Islet precursor cell (in vitro differentiated cells): Measurements from ENCODE around the gene ILDR2.
A peak's percentile ranks its signal among the peaks of the same experiment; 100 is the strongest.

Experiments
- DNase-seq: peaks from one replicate; pipeline ENCODE4 v3.0.0-alpha.2; 2018

The ILDR2 gene

DNA sequence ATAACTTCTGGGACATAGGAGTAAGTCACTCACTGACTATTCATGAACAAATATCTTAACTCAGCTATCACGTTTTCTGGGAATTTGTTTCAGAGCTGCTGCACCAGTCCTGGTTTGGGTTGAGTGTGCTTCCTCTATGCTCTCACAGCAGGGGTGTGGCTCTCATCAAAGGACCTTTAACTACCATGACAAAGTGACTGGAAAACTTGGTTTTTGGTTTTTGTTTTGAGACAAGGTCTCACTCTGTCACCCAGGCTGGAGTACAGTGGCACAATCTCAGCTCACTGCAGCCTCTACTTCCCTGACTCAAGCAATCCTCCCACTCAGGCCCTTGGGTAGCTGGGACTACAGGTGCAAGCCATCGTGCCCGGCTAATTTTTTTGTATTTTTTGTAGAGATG is 4.1 kb downstream of the ILDR2 start:
- no peak for DNase-seq

DNA sequence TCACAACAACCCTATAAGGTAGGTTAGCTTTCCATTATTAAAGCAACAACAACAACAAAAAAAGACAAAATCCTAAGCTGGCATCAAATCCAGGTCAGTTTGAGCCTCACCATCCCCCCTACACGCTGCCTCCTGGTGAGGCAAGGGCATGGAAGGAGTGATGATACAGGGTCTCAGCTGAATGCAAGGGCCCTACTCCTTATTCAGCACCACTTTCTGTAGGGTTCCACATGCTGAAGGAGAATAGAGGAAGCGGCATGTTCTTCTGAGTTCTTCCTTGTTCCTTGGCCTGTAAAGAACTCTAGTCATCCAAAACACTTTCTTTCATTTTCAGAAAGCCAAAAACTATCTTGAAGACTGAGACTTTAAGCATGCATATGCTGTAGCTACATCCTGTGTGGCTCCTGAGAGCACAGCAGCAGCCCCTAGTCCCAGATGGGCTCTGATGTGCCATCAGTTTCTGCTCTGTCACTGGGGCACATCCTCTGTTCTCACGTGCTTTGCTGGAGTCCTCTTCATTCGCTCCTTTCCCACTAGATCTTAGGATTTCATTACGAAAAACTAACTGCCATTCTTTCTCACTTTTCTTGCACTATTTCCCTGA is 6.2 kb downstream of the ILDR2 start:
- DNase-seq = no peak

DNA sequence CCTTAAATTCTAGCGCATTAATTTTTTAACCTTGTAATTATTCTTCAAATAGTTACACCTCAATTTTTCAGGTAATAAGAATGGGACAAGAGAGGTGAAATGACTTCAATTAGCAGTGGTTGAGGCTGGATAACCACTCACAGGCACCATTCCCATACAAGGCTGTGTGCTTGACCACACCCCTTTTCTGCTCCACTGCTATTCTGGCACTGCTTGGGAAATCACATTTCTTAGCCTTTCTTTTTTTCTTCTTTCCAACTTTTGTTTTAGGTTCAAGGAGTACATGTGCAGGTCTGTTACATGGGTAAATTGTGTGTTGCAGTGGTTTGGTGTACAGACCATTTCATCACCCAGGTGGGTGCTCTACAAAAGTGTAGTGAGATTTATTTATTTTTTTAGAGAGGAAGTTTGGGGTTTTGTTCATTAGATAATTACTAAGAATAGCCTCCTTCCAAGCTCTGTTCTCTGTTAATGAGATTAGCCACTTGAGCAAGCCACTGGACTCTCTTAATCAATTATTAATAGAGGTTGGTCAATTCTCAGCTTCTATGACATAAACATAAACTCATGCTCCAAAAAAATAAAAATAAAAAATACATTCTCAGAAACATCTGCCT is 14.4 kb downstream of the ILDR2 start:
- no peak for DNase-seq

DNA sequence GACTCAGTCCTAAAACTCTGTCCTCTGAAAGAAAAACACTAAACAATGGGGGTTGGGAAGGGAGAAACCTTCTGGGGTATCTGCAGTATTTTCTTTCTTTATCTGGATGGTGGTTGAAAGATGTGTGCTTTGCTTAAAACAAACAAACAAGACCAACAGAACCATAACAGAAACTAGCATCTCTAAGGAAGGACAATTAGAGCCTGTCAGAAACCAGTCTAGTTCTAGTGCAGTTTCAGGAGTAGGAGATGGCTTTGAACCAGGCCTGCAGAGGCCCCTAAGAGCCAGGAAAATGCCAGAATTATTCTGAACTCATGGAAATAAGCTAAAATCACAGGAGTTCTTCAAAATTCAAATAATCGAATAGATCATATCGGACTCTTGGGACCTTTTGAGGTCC is 18.5 kb downstream of the ILDR2 start:
- DNase-seq = no peak

DNA sequence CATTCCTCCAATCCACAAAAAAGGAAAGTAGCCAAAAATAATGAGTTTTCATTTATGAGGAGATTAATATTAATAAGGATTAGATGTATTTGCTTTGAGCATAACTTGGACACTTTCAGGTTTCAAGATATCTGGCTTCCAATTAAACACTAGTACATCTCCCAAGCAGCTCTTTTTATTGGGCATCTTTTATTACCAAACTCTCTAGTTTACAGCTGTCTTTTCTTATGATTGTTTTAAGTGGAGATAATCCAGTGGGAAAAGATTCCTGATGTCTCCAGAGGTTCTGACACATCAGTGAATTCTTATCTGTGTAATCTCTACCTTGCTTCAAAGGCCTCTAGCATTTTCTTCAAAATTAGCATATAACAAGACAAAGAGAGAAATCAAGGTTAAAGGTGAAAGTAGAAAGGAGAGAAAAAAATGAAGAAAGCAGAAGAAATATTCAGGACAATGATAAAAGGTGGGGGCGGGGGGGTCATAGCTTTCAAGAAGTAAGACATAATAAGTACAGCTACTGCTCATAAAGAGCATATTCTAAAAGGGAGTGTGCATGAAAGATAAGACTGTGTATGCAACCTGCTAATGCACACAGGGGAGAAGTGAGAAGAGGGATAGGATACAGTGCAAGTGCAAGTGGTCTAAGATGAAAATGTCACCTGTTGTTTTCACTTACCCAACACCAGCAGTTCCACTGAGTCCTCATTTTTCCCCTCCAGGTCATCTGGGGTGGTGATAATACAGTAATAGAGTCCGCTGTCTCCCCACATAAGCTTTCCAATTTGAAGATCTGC is 19.1 kb downstream of the ILDR2 start:
- no peak for DNase-seq

DNA sequence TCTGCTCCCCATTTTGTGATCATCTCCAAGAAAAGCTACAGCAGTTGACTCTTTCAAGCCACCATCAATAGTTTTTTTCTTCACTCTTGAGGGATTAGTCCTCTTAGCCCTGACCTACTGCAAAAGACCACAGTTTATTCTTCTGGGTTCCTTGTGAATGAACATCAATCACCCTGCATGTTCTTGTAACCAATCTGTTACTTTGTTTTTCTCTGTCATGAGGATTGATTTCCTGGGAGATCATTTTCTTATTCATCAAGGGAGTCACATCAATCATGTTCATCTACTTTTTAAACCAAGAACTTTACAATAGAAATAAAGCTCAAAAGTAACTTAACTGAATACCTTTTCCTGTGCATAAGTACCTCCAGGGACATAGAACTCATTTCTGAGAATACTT is 21.8 kb downstream of the ILDR2 start:
- no peak for DNase-seq

DNA sequence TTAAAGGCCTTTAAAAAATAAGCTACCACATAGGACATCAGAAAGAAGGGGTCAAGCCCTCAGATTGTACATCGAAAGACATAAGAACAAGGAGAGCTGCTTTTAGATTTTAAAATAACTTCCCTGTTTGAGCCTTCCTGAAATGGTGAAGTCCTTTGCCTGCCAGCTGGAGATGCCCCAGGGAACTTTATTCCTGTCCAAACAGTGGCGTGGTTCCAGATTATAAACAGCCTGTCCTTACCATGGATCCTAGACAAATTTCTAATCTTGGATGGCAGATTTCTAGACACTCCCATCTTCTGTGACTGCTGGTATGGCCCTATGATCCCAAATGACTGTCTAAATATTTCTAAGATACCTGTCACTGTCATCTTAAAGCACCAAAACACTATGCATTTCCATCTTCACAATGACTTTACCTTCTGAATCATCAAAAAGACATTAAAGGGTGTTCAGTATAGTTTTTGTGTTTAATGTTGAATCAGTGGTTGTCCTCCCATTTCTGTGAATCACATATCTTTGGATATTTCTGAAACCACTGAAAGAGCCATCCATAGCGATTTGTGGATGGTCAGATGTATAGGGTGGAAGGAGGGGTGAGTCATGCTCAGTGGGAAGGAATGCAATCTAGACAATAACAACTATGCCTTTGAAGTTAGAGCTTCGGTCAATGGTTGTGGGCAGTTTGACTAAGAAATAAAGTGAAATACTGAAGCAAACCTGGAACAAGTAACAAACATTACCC is 23.2 kb downstream of the ILDR2 start:
- peak; percentile 69 for DNase-seq

DNA sequence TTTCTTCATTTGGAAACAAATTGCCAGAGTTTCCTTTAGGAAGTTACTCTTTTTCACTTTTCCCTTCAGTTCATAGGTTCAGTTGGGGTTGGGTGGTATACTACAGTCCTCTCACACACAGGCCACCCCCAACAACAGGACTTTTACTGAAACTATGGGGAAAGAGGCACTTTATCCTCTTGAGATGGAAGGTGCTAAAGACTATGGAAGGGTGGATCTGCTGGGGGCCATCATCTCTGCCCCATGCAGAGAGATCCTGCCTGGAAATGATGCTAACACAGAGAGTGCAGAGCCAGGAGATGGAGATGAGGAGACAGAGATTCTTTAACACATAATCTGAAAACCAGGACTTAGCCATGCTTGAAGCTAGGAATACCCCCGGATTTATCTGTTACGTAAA is 24.3 kb downstream of the ILDR2 start:
- no peak for DNase-seq

DNA sequence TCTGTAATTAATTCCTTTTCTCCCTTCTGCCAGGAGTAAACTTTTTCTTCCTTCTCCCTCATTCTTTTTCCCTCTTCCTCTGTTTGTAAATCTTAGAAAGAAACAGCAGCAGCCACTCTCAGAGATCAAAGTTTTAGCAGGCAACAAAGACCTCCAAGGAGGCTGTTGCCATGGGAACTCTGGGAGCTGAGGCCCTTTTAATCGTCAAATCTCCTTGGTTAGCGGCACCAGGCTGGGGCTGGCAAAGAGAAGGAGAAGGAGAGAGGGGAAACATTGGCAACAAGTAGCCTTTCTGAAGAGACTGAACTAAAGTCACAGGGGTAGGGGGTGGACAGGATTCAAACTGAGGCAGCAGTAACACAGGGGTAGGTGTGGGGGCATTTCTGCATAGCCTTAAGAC is 25.2 kb downstream of the ILDR2 start:
- no peak for DNase-seq

DNA sequence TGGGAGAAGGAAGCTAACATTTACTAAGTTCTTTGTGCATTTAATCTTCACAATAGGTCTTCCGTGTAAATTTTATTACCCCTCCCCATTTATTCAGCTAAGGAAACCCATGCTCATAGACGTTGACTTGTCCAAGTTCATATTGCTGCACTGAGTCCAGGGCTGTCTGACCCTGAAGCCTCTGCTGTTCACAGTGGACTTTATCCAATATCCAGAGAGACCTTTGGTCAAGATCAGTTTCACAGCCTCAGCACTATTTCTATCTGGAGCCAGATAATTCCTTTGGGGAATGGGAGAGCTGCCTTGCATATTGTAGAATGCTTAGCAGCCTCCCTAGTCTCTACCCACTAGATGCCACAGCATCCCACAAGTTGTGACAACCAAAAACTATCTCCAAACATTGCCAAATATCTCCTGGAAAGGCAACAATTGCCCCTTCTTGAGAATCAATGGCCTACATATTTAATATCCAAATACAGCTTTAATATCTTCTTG is 26.4 kb downstream of the ILDR2 start:
- peak; percentile 12 for DNase-seq

DNA sequence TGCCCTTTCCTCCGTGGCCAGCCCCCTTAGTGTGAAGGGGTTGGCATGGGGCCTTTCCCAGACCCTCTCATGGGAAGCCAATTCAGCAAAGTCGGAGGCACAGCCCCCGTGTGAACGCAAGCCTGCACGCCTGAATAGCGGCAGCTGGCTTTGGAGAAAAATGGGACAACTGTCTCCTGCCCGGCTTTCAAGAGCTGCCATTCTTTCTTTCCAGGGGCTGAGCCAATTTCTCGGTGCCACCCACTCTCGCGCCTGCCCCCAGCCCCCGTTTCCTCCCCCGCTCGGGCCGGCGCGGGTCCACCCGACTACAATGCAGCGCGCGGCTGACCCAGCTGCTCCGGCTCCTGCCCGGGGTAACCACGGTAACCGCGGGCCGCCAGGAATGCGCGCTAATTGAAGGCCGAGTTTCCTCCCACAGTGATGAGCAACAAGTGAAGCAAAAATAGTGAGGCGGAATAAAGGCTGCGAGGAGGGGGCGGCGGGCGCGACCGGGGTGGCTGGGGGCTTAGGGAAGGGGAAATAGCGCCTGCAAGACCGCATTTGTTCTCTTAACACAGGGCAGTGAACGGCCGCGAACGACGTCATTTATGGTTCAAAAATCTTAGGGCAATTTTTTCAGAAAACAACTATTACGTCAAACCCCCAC is 27.8 kb downstream of the ILDR2 start:
- peak; percentile 94 for DNase-seq

DNA sequence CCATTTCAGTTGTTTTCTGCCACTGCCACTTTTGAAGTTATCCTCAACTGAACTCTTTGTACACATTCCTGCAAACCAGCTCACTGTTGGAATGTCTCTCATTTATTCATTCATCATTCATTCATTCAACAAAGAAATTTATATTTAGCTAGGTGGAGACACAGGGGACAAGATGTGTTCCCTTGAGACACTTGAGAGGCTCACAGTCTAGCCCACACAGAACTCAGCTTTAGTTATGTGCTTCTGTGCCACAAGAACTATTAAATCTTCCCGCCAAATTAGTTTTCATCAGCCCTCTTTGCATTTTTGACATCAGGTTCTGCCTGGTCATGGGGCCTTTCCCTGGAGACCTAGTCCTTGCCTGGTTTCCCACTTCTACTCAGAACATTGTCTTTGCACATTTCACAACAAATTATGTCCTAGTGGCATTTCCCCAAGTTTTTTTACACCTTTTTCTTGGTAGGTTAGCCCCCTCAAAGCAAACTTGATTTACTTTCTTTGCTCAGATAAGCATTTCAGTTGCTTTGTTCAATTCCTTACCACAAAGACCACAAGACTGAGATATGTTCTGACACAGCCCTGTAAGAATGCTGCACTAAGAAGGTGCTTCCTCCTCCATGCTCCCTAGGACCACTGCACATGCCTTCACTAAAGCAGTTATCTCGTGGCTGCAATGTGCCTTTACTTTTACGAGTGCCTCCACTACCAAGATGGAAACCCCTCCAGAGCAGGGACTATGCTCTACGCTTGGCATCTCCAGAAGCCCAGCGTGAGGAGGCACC is 31.0 kb downstream of the ILDR2 start:
- DNase-seq = peak; percentile 79

DNA sequence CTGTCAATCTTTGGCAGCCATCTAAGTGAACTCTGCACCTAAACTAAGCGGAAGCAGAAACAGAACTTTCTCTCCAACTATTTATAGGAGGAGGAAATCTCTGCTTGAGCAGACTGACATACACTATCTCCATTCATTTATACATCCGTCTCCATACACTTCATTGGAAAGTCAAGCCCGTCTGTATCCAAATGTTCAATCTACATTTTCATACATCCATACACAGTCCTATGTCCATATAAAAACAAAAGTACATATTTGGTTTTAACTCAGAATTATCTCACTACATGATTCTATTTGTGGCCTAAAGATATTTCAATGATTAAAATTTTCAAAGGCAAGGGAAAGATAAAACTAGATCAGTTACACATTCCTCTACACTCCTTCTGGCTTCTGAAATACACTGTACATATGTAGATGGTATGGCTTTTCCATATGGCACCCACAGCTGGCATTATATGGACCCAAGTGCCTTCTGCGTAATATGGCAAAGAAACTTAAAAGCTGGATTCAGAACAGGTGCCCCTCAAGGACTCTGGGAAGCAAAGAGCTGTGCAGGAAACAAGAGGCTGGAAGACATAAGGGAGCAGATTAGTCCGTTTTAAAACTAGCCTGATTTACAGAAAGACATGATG is 35.5 kb downstream of the ILDR2 start:
- no peak for DNase-seq

DNA sequence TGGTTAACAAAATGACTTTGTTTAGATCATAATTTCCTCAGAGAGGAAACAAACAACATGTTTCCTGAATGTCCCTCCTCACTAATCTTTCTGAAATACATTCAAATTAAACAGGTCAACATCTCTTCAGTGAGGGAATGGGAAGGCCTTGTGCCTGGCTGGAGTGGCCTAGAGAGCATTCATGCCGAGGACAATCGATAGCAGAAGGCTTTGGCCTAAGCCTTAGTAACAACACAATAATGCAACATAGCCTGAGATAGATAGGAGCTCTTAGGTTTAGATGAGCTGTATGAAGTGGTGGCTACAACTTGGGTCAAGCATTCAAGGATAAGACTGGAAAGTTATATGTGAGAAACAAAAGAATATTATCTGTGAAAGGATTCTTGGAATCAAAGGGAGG is 37.4 kb downstream of the ILDR2 start:
- DNase-seq = no peak

DNA sequence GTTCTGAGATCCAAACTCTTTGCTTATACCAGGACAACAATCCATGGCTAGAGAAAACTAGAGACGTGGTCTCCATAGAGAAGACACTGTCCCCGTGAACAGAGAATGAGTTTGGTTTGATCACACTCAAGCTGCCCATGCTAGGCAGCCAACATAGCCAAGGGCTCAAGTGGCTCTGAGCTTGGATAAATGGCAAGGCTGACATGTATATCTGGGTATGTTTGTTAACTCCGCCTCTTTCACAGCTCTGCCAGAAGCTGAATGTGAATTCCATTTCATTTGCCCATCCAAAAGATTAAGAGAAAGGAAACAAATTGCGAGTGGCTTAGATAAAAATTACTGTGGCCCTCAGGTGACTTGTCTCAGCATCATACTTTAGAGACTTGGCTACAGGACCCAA is 38.0 kb downstream of the ILDR2 start:
- no peak for DNase-seq

DNA sequence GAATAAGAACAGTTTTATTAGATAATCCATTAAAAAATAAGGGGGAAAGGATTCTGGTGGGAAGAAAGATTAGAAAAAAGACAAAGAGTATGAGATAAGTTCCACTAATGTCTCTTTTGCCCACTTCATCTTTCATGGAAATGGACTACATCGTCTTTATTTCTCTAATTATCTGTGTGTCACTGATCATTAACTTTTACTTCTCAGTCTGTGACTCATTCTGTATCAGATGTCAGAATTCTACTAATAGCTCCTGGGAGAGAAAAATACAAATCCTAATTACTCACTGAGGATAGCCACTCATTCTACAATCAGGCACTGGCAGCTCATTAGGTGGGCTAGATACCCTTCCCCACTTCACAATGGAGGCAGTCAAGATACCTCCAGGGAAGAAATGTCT is 41.7 kb downstream of the ILDR2 start:
- DNase-seq = no peak

DNA sequence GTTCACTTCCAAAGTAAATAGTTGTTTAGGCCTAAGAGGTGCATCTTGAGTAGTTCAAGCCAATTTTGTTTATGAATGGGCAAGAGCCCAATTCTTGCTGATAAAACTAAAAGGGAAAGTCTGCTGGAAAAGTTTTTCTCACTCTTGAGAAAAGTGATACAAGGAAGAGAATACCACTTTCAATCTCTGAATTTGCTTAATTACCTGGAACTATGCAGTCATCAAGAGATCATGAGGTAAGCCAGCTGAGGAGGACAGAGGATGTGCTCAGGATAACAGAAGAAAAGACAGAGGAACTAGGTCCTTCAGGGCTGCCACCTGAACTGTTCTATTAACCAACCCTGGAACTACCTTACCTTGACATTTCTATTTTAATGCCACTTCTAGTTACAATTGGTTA is 42.2 kb downstream of the ILDR2 start:
- DNase-seq = no peak

DNA sequence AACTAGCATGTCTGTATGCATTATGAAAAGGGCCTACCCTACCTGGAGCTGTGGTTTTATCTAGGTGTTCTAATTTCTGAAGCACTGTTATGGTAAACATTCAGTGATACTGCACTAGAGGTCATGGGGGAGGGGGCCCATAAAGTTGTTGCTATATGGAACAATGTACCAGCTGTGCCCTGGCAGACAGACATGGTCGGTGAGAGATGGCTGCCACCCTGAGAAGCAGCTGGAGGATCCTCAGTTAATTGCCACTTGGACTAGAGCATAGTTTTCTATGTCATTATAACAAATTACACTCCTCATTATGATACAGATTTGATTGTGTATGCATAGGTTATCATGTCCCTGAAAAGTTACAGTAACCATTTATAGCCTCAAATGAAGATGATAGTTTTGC is 45.4 kb downstream of the ILDR2 start:
- DNase-seq = no peak

DNA sequence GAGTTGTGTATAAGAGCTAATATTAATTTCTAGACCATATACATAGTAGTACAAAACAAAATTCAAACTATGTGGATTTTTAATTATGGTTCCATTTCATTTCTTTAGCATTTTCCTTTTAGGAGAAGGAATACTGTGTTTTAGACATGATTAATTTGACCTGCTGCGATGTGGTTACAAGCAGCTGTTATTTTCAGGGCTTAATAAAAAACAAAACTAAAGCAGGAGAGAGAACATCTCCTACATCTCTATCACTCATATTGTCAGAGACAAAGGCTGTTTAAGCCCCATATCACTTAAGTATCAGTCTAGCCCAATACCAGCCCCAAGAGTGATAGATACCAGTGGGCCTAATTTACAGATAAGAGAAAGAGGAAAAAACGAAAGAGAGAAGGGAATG is 47.6 kb downstream of the ILDR2 start:
- DNase-seq = no peak

DNA sequence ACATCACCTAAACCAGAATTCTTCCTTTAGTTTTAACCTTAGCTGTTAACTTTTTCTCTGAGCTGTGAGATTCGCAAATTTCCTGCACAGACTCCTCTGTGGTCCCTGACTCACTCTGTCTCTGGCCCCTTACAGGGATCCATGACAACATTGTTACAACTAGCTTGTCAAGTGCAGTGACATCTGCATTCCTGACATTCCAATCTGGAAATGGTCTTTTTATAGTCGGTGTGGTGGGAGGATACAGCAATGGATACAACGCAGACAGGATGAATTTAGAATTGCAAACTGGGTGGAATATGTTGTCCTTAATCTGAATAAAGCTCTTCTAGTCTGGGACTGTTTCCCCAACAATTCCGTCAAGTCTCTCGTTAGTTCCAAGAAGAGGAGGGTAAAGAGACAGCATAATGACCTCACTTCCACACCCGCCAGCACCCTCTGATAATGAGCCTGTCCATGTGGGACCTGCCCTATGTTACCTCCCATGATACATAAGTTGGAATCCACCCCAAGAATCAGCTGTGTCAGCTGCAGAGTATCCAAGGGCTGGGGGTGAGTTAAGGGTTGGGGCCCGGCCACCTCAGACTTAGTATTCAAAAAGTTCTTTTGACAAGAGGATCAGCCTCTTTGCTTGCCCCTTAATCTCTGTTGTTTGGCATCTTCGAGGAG is 49.4 kb downstream of the ILDR2 start:
- peak; percentile 78 for DNase-seq
